HG03521 (cell line): Measurements from ENCODE around the gene SELENOO.

Experiments
- ATAC-seq: cut with Tn5 transposase; IDR thresholded peaks from one replicate; pipeline ENCODE4 v1.9.1; 2021; ENCODE audit warnings: mild to moderate bottlenecking, moderate library complexity; ENCODE audit not compliant: unreplicated experiment

Gene SELENOO

GRCh38 chr22:50184004-50184901 is 16.6 kb upstream of the SELENOO start:
- no peak for ATAC-seq

GRCh38 chr22:50184902-50185374 is 15.9 kb upstream of the SELENOO start:
- ATAC-seq: no peak

DNA sequence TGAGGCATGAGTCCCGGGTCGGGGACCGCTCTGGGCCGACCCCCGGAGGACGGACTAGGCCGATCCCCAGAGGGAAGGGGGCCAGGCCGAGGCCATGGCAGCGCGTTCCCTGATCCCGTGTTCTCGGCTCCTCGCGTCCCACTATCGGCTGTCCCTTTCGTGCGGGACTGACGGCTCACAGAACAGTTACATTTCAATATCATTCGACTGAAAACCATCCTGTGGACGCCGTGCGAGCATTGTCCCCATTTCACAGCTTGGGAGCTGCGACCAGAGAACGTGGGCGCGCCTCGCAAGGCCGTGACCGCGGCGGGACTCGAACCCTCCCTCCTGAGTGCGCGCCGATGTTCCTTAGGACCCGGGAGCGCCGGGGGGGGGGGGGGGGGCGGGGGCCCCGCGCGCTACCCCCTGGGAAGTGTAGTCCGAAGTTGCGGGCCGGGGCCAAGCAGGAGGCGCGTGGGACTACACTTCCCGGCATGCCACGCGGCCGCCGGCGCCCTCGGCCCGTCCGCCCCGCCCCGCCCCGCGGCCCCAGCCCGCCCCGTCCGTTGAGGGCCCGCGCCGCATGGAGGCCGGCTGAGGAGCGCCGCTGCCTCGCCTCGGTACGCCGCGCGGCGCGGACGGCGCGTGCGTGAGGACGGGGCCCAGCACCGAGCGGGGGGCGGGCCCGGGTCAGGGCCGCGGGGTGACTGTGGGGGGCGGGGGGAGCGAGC is 15.3 kb upstream of the SELENOO start, which contains the start of gene TRABD:
Gene TRABD (plus strand): TSS at position 539 of the 713 bp plus-strand sequence. CDS start 7,148 bp downstream, outside the sequence.
- ATAC-seq: peak; percentile 53

- no peak for ATAC-seq
These were observed 14.6 kb upstream of the SELENOO start for GRCh38 chr22:50186181-50186714.

GRCh38 chr22:50186761-50187523 is 13.9 kb upstream of the SELENOO start:
- no peak for ATAC-seq

DNA sequence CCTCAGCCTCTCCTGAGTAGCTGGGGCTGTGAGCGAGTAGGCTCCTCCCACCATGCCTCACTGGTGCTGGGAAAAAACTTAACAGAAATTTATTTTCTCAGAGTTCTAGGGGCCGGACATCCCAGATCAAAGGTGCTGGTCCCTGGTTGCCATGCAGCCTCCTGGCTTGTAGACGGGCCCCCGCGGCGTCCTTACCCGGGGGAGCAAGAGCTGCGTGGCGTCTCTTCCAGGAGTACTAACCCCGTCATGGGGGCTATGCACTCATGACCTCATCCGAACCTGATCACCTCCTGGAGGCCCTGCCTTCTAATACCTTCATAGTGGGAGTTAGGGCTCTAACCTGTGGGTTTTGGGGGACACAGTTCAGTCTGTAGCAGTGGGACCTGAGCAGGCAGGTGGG is 12.5 kb upstream of the SELENOO start:
- no peak for ATAC-seq

DNA sequence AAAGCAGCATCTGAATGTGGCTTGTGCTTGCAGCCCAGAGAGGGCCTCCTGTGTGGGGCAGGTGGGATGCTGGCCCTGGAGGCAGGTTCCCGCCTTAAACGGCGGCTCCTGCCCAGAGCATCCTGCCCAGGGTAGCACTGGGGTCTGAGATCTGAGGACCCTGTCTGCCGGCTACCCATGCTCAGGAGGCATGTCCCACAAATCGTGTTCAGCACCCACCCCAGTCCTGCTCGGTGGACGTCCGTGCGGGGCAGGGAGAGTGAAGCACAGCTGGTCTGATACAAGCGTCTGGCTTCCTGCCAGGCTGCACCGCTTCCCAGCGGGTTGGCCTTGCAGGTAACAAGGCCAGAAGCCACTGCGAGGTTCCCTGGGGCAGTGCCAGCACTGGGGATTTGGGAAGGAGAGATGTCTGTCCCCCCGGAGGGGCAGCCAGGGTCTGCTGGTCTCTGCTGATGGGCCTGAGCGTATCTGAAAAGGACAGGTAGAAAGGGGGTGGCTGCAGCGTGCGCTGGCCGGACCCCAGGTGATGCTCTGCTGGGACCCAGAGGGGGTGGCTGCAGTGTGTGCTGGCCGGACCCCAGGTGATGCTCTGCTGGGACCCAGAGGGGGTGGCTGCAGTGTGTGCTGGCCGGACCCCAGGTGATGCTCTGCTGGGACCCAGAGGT is 11.5 kb upstream of the SELENOO start:
- no peak for ATAC-seq

- no peak for ATAC-seq
These were observed 11.0 kb upstream of the SELENOO start for GRCh38 chr22:50189849-50190181.

GRCh38 chr22:50190182-50190940 is 10.4 kb upstream of the SELENOO start:
- peak; percentile 29 for ATAC-seq

DNA sequence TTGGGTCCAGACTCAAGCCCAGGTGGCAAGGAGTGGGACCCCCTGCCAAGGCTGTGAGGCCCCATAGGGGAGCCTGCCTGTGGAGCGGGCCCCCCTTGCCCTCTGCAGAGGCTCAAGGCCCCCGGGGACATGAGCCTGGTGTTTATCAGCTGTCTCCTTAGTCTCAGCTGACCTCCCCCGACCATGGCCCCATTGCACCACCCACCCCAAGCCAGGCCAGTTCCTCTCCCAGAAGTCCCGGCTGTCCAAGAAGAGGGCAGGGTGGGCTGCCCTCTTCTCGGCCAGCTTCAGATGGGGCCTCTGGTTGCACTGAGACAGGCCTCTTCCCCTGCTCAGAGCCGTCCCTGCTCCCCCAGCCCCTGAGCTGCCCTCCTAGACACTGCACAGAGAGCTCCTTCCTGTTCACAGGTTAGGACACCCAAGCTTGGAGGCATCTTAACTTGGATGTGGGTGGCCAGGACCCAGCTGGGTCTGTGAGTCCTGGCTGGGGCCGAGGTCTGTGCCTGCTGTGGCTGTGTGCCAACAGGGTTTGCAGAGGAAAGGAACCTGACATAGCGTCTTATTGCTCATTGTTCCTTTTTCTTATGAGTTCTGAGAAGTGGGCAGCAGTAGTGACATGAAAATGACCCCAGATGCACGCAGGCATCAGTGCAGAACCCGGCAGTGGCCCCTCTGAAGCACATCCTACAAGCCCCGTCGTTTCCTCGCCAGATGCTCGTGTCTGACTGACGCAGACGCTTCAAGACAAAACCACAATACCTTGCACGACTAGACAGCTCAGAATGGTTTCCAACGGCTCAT is 9.7 kb upstream of the SELENOO start:
- ATAC-seq: peak; percentile 7

GRCh38 chr22:50192436-50193204 is 8.2 kb upstream of the SELENOO start:
- ATAC-seq: no peak

DNA sequence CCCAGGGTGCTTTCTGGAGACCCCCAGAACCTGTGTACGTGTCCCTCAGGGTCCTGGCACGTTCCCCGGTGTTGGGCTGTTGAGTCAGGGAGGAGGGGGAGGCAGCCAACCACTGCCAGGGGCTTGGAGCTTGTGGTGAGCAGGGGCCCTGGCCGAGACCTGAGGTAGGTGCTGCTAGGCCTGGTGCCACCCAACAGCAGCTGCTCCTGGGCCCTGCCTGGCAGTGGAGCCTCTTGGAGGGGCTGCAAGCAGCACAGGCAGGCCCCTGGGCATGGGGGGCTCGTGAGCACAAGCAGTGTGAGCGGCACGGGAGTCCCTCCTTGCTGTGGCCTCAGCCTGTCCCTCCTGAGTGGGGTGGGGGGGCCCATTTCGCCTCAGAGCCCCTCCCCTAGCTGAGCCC is 7.2 kb upstream of the SELENOO start:
- ATAC-seq: no peak

DNA sequence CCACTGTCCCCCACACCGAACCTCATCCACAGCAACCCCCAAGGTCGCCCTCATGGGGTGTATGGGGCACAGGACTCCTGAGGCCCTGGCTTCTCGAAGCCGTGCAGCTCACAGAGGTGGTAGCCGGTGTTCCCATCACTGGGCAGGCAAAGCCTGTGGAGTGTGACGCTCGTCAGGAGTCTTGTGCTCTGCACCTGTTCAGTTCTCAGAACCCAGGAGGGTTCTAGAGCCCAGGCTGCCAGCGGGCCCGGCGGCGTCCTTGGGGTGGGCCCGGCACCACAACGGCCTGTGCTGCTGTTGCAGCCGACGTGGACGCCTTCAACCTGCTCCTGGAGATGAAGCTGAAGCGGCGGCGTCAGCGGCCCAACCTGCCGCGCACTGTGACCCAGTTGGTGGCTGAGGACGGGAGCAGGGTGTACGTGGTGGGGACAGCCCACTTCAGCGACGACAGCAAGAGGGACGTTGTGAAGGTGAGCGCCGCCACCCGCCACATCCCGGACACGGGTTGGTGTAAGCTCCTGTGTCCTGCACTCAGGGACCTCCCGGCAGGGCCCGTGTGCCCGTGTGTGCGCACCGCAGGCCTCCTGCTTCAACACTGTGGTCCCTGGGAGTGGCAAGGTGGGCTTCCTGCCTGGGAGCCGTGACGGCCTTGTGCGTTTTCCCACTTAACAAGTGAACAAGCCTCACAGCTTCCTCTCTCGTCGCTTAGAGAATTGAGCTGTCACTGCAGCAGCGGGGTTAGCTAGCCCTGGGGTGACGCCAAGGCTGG is 6.6 kb upstream of the SELENOO start:
- ATAC-seq: no peak

GRCh38 chr22:50196256-50196655 is 4.6 kb upstream of the SELENOO start:
- no peak for ATAC-seq

DNA sequence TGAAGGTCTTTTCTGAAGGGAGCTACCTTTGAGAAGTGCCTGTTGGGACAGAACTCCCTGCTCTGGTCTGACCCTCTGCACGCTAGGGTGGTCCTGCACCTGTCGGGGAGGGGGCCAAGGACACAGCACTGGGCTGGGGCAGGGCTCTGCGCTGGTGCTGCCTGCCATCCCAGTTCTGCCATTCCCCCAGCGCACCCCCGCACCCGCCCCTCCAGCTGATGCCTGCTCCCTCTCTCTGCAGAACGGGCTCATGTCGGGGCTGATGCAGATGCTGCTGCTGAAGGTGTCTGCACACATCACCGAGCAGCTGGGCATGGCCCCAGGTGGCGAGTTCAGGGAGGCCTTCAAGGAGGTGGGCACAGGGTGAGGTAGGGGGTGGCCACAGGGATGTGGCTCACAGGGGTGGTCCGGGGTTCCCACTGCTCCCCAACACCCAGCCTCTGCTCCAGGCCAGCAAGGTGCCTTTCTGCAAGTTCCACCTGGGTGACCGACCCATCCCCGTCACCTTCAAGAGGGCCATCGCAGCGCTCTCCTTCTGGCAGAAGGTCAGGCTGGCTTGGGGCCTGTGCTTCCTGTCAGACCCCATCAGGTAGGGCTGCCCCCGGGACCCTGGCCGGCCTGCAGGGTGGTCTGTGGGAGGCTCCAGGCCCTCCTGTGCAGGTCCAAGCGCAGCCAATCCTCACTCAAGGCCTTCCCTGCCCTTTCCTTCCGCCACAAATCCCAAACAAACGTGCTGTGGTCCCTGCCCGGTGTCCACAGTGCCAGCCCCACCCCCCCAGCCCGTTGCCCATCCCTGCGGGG is 3.6 kb upstream of the SELENOO start:
- ATAC-seq: no peak

- no peak for ATAC-seq
These were observed 2.8 kb upstream of the SELENOO start for GRCh38 chr22:50197856-50198623.
